ENCODE measurements around the gene RAPGEFL1. TPM values are rescaled to one million over a fixed set of nuclear protein-coding genes. Genes with fewer than 3 reads are reported as not detected.

The RAPGEFL1 gene
- total RNA-seq, 1 experiment from 2014 or later = 14.0 TPM

GRCh38 chr17:40218006-40218739 lies 40.9 kb downstream of the RAPGEFL1 start:
- no peak for DNase-seq
- Histone ChIP-seq H3K4me1 (replicated peaks; ENCODE audit: insufficient read depth) (peaks cover 11% of the 10 kb centered on the region; the same call in 1 of the 2 replicates), H3K4me3 (peak overlapping the region; percentile 68; the same call in 1 of the 2 replicates), H3K79me2 (ENCODE audit: low read depth) (peaks cover 28% of the 10 kb centered on the region), H3K27ac (no peak overlapping the region), H3K9me3 (ENCODE audit: insufficient read depth, low read depth) (no peaks in the 10 kb centered on the region), H4K20me1 (ENCODE audit: insufficient read depth) (no peaks in the 10 kb centered on the region), H3K4me2 (peak overlapping the region; percentile 67; the same call in 1 of the 2 replicates), H3K9me2 (ENCODE audit: insufficient read depth) (no peaks in the 10 kb centered on the region), H3K36me3 (ENCODE audit: low read depth) (no peaks in the 10 kb centered on the region), H3F3A (ENCODE audit: insufficient read depth, low read depth) (peaks cover 11% of the 10 kb centered on the region; the same call in 1 of the 2 replicates), H3K27me3 (ENCODE audit: insufficient read depth, low read depth) (no peaks in the 10 kb centered on the region), H2AFZ (peak overlapping the region; percentile 91)
- POLR2A ChIA-PET (ENCODE audit: unreplicated experiment) = interaction anchor here (0.5 to 1.0 kb wide), 3 partner anchors 65 to 136 kb away, joined by 3 to 4 read pairs (median 4); no protein-coding TSS in a partner anchor
- no peak for TF ChIP-seq EZH2 (IDR thresholded peaks at IDR 0.05; ENCODE audit: low read depth)
- intact Hi-C loops (cut with micrococcal nuclease; ENCODE audit: unreplicated experiment) = loop anchor here (2.0 kb wide), 1 partner anchor 65 kb away; no protein-coding TSS in a partner anchor
- CTCF ChIA-PET = no interaction called here
- TSS peak; percentile 96 for BruUV-seq (replicated peaks)

- ChIA-PET CTCF (interaction anchor here (0.6 to 0.7 kb wide), 3 partner anchors 62 to 70 kb away, joined by 3 to 8 read pairs (median 6); no protein-coding TSS in a partner anchor), POLR2A (ENCODE audit: unreplicated experiment) (interaction anchor here (0.7 to 1.0 kb wide), 6 partner anchors 10 to 514 kb away, joined by 3 to 14 read pairs (median 6); partner anchors contain the start of gene PSMD3)
- peaks cover 11% of the 10 kb centered on the region; the same call in 1 of the 2 replicates for H3K4me1 ChIP-seq (replicated peaks; ENCODE audit: insufficient read depth)
- H3F3A ChIP-seq (ENCODE audit: insufficient read depth, low read depth) = peaks cover 11% of the 10 kb centered on the region; the same call in 1 of the 2 replicates
- H3K4me2 ChIP-seq = peak within 1 kb of the TSS; percentile 81
- H3K9me2 ChIP-seq (ENCODE audit: insufficient read depth) = no peaks in the 10 kb centered on the region
- no peaks in the 10 kb centered on the region for H4K20me1 ChIP-seq (ENCODE audit: insufficient read depth)
- no peaks in the 10 kb centered on the region for H3K27me3 ChIP-seq (ENCODE audit: insufficient read depth, low read depth)
- peak within 1 kb of the TSS; percentile 68 for H3K4me3 ChIP-seq
- TF ChIP-seq EZH2 (IDR thresholded peaks at IDR 0.05; ENCODE audit: low read depth) (no peak), CTCF (conservative IDR thresholded peaks at IDR 0.05) (peak; percentile 86)
- intact Hi-C loops (cut with micrococcal nuclease; ENCODE audit: unreplicated experiment) = loop anchor here (2.0 kb wide), 1 partner anchor 64 kb away; no protein-coding TSS in a partner anchor
- no peaks in the 10 kb centered on the region for H3K36me3 ChIP-seq (ENCODE audit: low read depth)
- BruUV-seq (replicated peaks) = no TSS peak
- no peaks in the 10 kb centered on the region for H3K9me3 ChIP-seq (ENCODE audit: insufficient read depth, low read depth)
- H3K79me2 ChIP-seq (ENCODE audit: low read depth) = peaks cover 36% of the 10 kb centered on the region
- peak within 1 kb of the TSS; percentile 87 for H3K27ac ChIP-seq
- DNase-seq = peak; percentile 87 to 92
- H2AFZ ChIP-seq = peak within 1 kb of the TSS; percentile 91
These were observed 41.7 kb downstream of the RAPGEFL1 start, which contains the start of gene WIPF2 for GRCh38 chr17:40218740-40219593. Gene WIPF2 (plus strand): TSS chr17:40219304. CDS start chr17:40256460, 37,156 bp downstream.

GRCh38 chr17:40219594-40220338 lies 42.5 kb downstream of the RAPGEFL1 start:
- intact Hi-C loops (cut with micrococcal nuclease; ENCODE audit: unreplicated experiment) = loop anchor here (2.0 kb wide), 1 partner anchor 63 kb away; no protein-coding TSS in a partner anchor
- H3K27me3 ChIP-seq (ENCODE audit: insufficient read depth, low read depth) = no peaks in the 10 kb centered on the region
- peak overlapping the region; percentile 81 for H3K4me2 ChIP-seq
- H3K79me2 ChIP-seq (ENCODE audit: low read depth) = peaks cover 41% of the 10 kb centered on the region
- H3K9me3 ChIP-seq (ENCODE audit: insufficient read depth, low read depth) = no peaks in the 10 kb centered on the region
- peak overlapping the region; percentile 87 for H3K27ac ChIP-seq
- peak; percentile 41 to 65 for DNase-seq
- H4K20me1 ChIP-seq (ENCODE audit: insufficient read depth) = peaks cover 3% of the 10 kb centered on the region
- H3K4me1 ChIP-seq (replicated peaks; ENCODE audit: insufficient read depth) = peaks cover 11% of the 10 kb centered on the region; the same call in 1 of the 2 replicates
- ChIA-PET CTCF (interaction anchor here (0.6 to 0.7 kb wide), 3 partner anchors 62 to 69 kb away, joined by 3 to 8 read pairs (median 6); no protein-coding TSS in a partner anchor), POLR2A (ENCODE audit: unreplicated experiment) (interaction anchor here (0.7 to 1.0 kb wide), 5 partner anchors 64 to 514 kb away, joined by 3 to 9 read pairs (median 4); partner anchors contain the start of gene PSMD3)
- H3K9me2 ChIP-seq (ENCODE audit: insufficient read depth) = no peaks in the 10 kb centered on the region
- H3K36me3 ChIP-seq (ENCODE audit: low read depth) = no peaks in the 10 kb centered on the region
- H2AFZ ChIP-seq = peak overlapping the region; percentile 82
- peak overlapping the region; percentile 68 for H3K4me3 ChIP-seq
- BruUV-seq (replicated peaks) = TSS peak; percentile 60
- H3F3A ChIP-seq (ENCODE audit: insufficient read depth, low read depth) = peaks cover 16% of the 10 kb centered on the region
- TF ChIP-seq EZH2 (IDR thresholded peaks at IDR 0.05; ENCODE audit: low read depth) (no peak), CTCF (conservative IDR thresholded peaks at IDR 0.05) (no peak)
